Measurements from ENCODE around the gene P2RX6.

DNA sequence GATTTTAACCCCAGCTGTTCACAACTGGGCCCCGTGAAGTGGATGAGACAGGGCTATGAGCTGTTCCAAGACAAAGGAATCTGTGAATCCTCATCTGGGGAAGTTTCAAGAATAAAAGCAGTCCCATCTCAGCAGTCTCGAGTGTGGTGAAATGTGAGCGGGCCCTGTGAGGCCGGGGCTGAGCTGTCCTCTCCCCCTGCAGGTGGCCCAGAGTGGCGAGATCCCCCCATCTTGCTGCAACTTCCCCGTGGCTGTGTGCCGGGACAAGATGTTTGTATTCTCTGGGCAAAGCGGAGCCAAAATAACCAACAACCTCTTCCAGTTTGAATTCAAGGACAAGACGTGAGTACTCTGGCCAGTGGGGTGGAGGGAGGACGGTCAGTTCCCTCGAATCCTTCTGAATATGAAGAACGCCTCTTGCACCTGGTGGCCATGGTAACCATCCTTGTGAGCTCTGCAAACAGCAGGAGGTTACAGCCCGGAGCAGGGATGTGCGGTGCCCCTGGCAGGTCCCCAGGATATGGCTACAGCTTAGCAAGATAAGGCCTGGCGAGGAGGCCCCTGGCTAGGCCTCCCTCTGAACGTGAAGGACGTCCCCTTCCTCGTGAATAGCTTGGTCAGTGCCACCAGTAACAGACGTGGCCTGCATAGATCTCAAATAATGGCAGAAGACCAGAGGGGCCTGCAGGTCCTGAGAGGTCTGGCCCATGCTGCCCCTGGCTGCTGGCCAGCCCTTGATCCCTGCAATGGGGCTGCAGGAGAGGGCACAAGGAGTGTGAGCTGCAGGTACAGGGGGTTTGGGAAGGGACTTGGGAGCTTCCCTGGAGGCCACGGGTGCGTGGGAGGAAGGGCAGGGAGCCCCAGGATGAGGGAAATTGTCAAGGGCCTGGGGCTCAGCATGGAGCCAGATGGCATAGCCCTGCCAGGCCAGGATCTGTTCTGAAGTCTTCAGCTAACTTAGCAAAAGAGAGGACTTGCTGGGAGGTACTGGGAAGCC is 24.5 kb upstream of the P2RX6 start:
- TF ChIP-seq, protein P1, sequence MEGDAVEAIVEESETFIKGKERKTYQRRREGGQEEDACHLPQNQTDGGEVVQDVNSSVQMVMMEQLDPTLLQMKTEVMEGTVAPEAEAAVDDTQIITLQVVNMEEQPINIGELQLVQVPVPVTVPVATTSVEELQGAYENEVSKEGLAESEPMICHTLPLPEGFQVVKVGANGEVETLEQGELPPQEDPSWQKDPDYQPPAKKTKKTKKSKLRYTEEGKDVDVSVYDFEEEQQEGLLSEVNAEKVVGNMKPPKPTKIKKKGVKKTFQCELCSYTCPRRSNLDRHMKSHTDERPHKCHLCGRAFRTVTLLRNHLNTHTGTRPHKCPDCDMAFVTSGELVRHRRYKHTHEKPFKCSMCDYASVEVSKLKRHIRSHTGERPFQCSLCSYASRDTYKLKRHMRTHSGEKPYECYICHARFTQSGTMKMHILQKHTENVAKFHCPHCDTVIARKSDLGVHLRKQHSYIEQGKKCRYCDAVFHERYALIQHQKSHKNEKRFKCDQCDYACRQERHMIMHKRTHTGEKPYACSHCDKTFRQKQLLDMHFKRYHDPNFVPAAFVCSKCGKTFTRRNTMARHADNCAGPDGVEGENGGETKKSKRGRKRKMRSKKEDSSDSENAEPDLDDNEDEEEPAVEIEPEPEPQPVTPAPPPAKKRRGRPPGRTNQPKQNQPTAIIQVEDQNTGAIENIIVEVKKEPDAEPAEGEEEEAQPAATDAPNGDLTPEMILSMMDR (IDR thresholded peaks at IDR 0.05; ENCODE audit: borderline replicate concordance, extremely low read depth, low read length, poor library complexity, severe bottlenecking): no peak
- TF ChIP-seq EZH2 (IDR thresholded peaks at IDR 0.05; ENCODE audit: borderline replicate concordance, low read depth, low read length, severe bottlenecking): no peak

Measured in DND-41 (cell line).